Endothelial cell of umbilical vein (primary cell): Measurements from ENCODE around the gene SDK2. TPM values are rescaled to one million over a fixed set of nuclear protein-coding genes. Genes with fewer than 3 reads are reported as not detected.

Experiments used
- BruUV-seq: library from RNA; stranded (reverse); fragments of 400-500 nt; replicated peaks from 2 replicates; lab custom pipeline; 2021; lab: Mats Ljungman, UMichigan
- CTCF ChIA-PET: fragments of 300-600, 350-600 bp; sonication (Branson Sonifier 250); formaldehyde crosslinking; loops from one replicate; lab custom pipeline; 2021; ENCODE audit warnings: antibody characterized with exemption, inconsistent platforms; lab: Charles Lee
- POLR2A ChIA-PET: fragments of 300-600, 350-600 bp; sonication (Branson Sonifier 250); formaldehyde crosslinking; loops from one replicate; lab custom pipeline; 2021; ENCODE audit warnings: antibody characterized with exemption, inconsistent platforms; lab: Charles Lee
- DNase-seq: peaks from one replicate; pipeline ENCODE4 v3.0.0-alpha.2; 2011; ENCODE audit warnings: low read depth, low spot score
- FAIRE-seq: peaks from 2 replicates; lab custom pipeline; 2011; peaks lifted over from hg19 to GRCh38; lab: Jason Lieb, UNC
- H2AFZ ChIP-seq: 2 replicates; pipeline ENCODE4 v1.6.0; 2012; ENCODE audit warnings: low read depth, low read length, control low read depth, inconsistent platforms
- H3K27ac ChIP-seq: 2 replicates; pipeline ENCODE4 v1.5.1; 2011; ENCODE audit warnings: low read depth, mild to moderate bottlenecking, control low read depth, low read length, moderate library complexity; ENCODE audit not compliant: insufficient read depth
- H3K27me3 ChIP-seq, 2 experiments: 2 replicates each; pipeline versions ENCODE4 v1.6.0 to v1.6.1; 2011; ENCODE audit warnings: low read length in 2 of 2, mixed read lengths in 1 of 2; ENCODE audit not compliant: control insufficient read depth in 2 of 2, insufficient read depth in 2 of 2
- H3K36me3 ChIP-seq, 2 experiments: 2 replicates in 1 of 2; 3 replicates in 1 of 2; pipeline ENCODE4 v1.5.1; 2011; ENCODE audit warnings: low read length in 2 of 2, mild to moderate bottlenecking in 1 of 2, moderate library complexity in 1 of 2; ENCODE audit not compliant: control insufficient read depth in 2 of 2, insufficient read depth in 2 of 2; ENCODE audit errors: extremely low read depth in 1 of 2
- H3K4me1 ChIP-seq: 3 replicates; pipeline ENCODE4 v1.5.1; 2011; ENCODE audit warnings: mild to moderate bottlenecking, low read length; ENCODE audit not compliant: control insufficient read depth, insufficient read depth; ENCODE audit errors: extremely low read depth
- H3K4me2 ChIP-seq: 2 replicates; pipeline ENCODE4 v1.6.1; 2011; ENCODE audit warnings: low read length, control low read depth, mixed read lengths; ENCODE audit not compliant: insufficient read depth
- H3K4me3 ChIP-seq, 3 experiments: fragments of 200-600 bp in 1 of 3; sonication (generic), shearing (Covaris generic) in 1 of 3; replicated peaks in 1 of 3; 2 replicates each; pipeline ENCODE4 v1.5.1; 2011 to 2016; ENCODE audit warnings: control low read depth in 3 of 3, low read length in 3 of 3, mild to moderate bottlenecking in 2 of 3, inconsistent platforms in 1 of 3, low read depth in 1 of 3, moderate library complexity in 1 of 3; ENCODE audit not compliant: insufficient read depth in 1 of 3
- H3K79me2 ChIP-seq: 2 replicates; pipeline ENCODE4 v1.6.0; 2012; ENCODE audit warnings: low read length, inconsistent platforms; ENCODE audit not compliant: control insufficient read depth, insufficient read depth
- H3K9ac ChIP-seq: replicated peaks from 2 replicates; pipeline ENCODE3; 2011; ENCODE audit warnings: low read length, control low read depth; ENCODE audit not compliant: insufficient read depth; ENCODE audit errors: extremely low read depth
- H3K9me1 ChIP-seq: replicated peaks from 3 replicates; pipeline ENCODE4 v1.6.0; 2011; ENCODE audit warnings: mild to moderate bottlenecking, low read length; ENCODE audit not compliant: control insufficient read depth, insufficient read depth; ENCODE audit errors: extremely low read depth
- H3K9me3 ChIP-seq: replicated peaks from 2 replicates; pipeline ENCODE4 v1.5.1; 2012; ENCODE audit warnings: low read length, inconsistent platforms; ENCODE audit not compliant: control insufficient read depth, insufficient read depth
- H4K20me1 ChIP-seq: replicated peaks from 2 replicates; pipeline ENCODE3; 2011; ENCODE audit warnings: mild to moderate bottlenecking, low read length; ENCODE audit not compliant: control insufficient read depth, insufficient read depth; ENCODE audit errors: extremely low read depth
- CTCF ChIP-seq, 2 donors: IDR thresholded peaks; 1 replicate in 1 of 2; 2 replicates in 1 of 2; pipeline ENCODE4 v1.5.1; 2011; ENCODE audit warnings: low read length in 2 of 2, mild to moderate bottlenecking in 2 of 2, moderate library complexity in 2 of 2, control low read depth in 1 of 2, inconsistent platforms in 1 of 2, low read depth in 1 of 2; ENCODE audit not compliant: insufficient read depth in 1 of 2; ENCODE audit errors: extremely low read depth in 1 of 2
- EZH2 ChIP-seq: IDR thresholded peaks from 2 replicates; pipeline ENCODE4 v1.6.1; 2012; ENCODE audit warnings: borderline replicate concordance, low read depth, mild to moderate bottlenecking, moderate library complexity, low read length, inconsistent platforms; ENCODE audit not compliant: severe bottlenecking
- FOS ChIP-seq: IDR thresholded peaks from 2 replicates; pipeline ENCODE4 v1.6.1; 2011; ENCODE audit warnings: mild to moderate bottlenecking, low read length, moderate library complexity, borderline replicate concordance; ENCODE audit not compliant: insufficient read depth
- GATA2 ChIP-seq: IDR thresholded peaks from 2 replicates; pipeline ENCODE4 v1.7.0; 2011; ENCODE audit warnings: low read depth, mild to moderate bottlenecking, moderate library complexity, mixed read lengths, low read length; ENCODE audit not compliant: insufficient read length, insufficient read depth
- JUN ChIP-seq: IDR thresholded peaks from 2 replicates; pipeline ENCODE4 v1.6.1; 2011; ENCODE audit warnings: borderline replicate concordance, low read depth; ENCODE audit not compliant: insufficient read length, insufficient read depth
- MAX ChIP-seq: IDR thresholded peaks from 2 replicates; pipeline ENCODE4 v1.6.1; 2011; ENCODE audit not compliant: insufficient read depth, insufficient read length
- MYC ChIP-seq: IDR thresholded peaks from one replicate; pipeline ENCODE4 v1.6.1; 2011; ENCODE audit warnings: mild to moderate bottlenecking, low read depth, low read length
- POLR2A ChIP-seq: IDR thresholded peaks from 2 replicates; pipeline ENCODE4 v1.6.1; 2012; ENCODE audit warnings: low read depth, mild to moderate bottlenecking, control low read depth, low read length
- POLR2AphosphoS5 ChIP-seq: IDR thresholded peaks from 2 replicates; pipeline ENCODE4 v1.6.1; 2012; ENCODE audit warnings: low read depth, mild to moderate bottlenecking, control low read depth, low read length, moderate library complexity; ENCODE audit not compliant: insufficient read depth
- dilution Hi-C: fragments of 300-500 bp; cut with MboI; formaldehyde crosslinking; loops from one replicate; pipeline ENCODE4 v1.15.0; 2019; ENCODE audit warnings: low sequenced_read_pairs; ENCODE audit not compliant: extremely low pct_ligation_motif_present
- intact Hi-C: fragments of 100-400 bp; cut with micrococcal nuclease; formaldehyde crosslinking; loops from one replicate; pipeline ENCODE4 v1.10.0; 2022
- polyA plus RNA-seq, 4 experiments: library from polyadenylated mRNA; depleted of rRNA in 3 of 4; stranded (reverse) in 3 of 4; unstranded in 1 of 4; fragments of >200 nt; gene quantifications; 2 replicates each; pipeline versions ENCODE4 v1.2.1 to v1.2.3, GENCODE V29; 2011 to 2012; ENCODE audit warnings: missing spikeins in 1 of 4
- total RNA-seq: library from RNA; stranded (reverse); gene quantifications from 2 replicates; pipeline ENCODE4 v1.2.3, GENCODE V29; 2021

Gene SDK2
- total and polyA plus RNA-seq, 2 donors (not counting 3 experiments of a cell fraction or from before 2014, with no cell fraction given): not detected

- Histone ChIP-seq H3K4me3 (no peak overlapping the region), H3K4me2 (no peak overlapping the region), H3K9ac (no peak overlapping the region), H2AFZ (no peak overlapping the region), H3K4me1 (no peaks in the 10 kb centered on the region), H3K9me1 (no peaks in the 10 kb centered on the region), H3K79me2 (no peaks in the 10 kb centered on the region), H3K36me3 (no peaks in the 10 kb centered on the region), H4K20me1 (no peaks in the 10 kb centered on the region), H3K27me3 (no peaks in the 10 kb centered on the region), H3K9me3 (no peaks in the 10 kb centered on the region), H3K27ac (no peak overlapping the region)
- dilution Hi-C loops (no loop called here), intact Hi-C loops (no loop called here)
- ChIA-PET POLR2A (no interaction called here), CTCF (no interaction called here)
- no peak for FAIRE-seq
- no TSS peak for BruUV-seq
- no peak for TF ChIP-seq EZH2
- DNase-seq: no peak
These were observed 105.1 kb downstream of the SDK2 start for GRCh38 chr17:73539166-73539565.

- H3K4me2 ChIP-seq: no peak overlapping the region
- H4K20me1 ChIP-seq: no peaks in the 10 kb centered on the region
- H3K36me3 ChIP-seq: no peaks in the 10 kb centered on the region
- no peak overlapping the region for H3K9ac ChIP-seq
- DNase-seq: no peak
- H3K9me1 ChIP-seq: no peaks in the 10 kb centered on the region
- H3K27me3 ChIP-seq: no peaks in the 10 kb centered on the region
- H3K9me3 ChIP-seq: no peaks in the 10 kb centered on the region
- ChIA-PET CTCF (no interaction called here), POLR2A (no interaction called here)
- no peak for TF ChIP-seq POLR2A
- TF ChIP-seq FOS: no peak
- TF ChIP-seq CTCF (IDR thresholded peaks at IDR 0.05; ENCODE audit: extremely low read depth in 1 of 2, insufficient read depth in 1 of 2, low read depth in 1 of 2, low read length in 2 of 2): no peak
- no peak for TF ChIP-seq JUN
- TF ChIP-seq POLR2AphosphoS5: no peak
- no peak for TF ChIP-seq EZH2
- TF ChIP-seq MAX: no peak
- no peak for TF ChIP-seq GATA2
- TF ChIP-seq MYC: no peak
- intact Hi-C loops (no loop called here), dilution Hi-C loops (no loop called here)
- H3K27ac ChIP-seq: no peak overlapping the region
- no TSS peak for BruUV-seq
- H3K79me2 ChIP-seq: no peaks in the 10 kb centered on the region
- no peak overlapping the region for H3K4me3 ChIP-seq
- no peak for FAIRE-seq
- no peak overlapping the region for H2AFZ ChIP-seq
- no peaks in the 10 kb centered on the region for H3K4me1 ChIP-seq
These were observed 105.8 kb downstream of the SDK2 start for GRCh38 chr17:73538445-73538844.
